GM21786 (cell line): ENCODE measurements around the gene ZNF213.
"Not testable (repeated sequence)": the region's sequence is repeated elsewhere in the genome, so short reads cannot be mapped to it uniquely, and the experiment has no call there.

Experiments
- ATAC-seq: cut with Tn5 transposase; IDR thresholded peaks from one replicate; pipeline ENCODE4 v1.9.1; 2021; ENCODE audit not compliant: unreplicated experiment

The ZNF213 gene

GRCh38 chr16:3170440-3171180, 35.8 kb downstream of the ZNF213 start:
- ATAC-seq, result no peak

GRCh38 chr16:3171181-3171854, 36.5 kb downstream of the ZNF213 start:
- ATAC-seq, result peak; percentile 39

- peak; percentile 5 for ATAC-seq
Observed at GRCh38 chr16:3171855-3172593, 37.2 kb downstream of the ZNF213 start.

GRCh38 chr16:3173892-3174617, 39.2 kb downstream of the ZNF213 start:
- no peak for ATAC-seq

GRCh38 chr16:3174618-3175148, 39.9 kb downstream of the ZNF213 start:
- ATAC-seq, result no peak

- no peak for ATAC-seq
Observed at GRCh38 chr16:3175157-3176093, 40.6 kb downstream of the ZNF213 start.

- no peak for ATAC-seq
Observed at GRCh38 chr16:3179651-3180050, 44.8 kb downstream of the ZNF213 start.

- no peak for ATAC-seq
Observed at GRCh38 chr16:3180445-3180878, 45.6 kb downstream of the ZNF213 start.

- ATAC-seq, result not testable (repeated sequence)
Observed at GRCh38 chr16:3182293-3182607, 47.4 kb downstream of the ZNF213 start.

- no peak for ATAC-seq
Observed at GRCh38 chr16:3182608-3183444, 48.0 kb downstream of the ZNF213 start.

GRCh38 chr16:3183445-3184139, 48.8 kb downstream of the ZNF213 start:
- ATAC-seq, result no peak

GRCh38 chr16:3186946-3187690, 52.3 kb downstream of the ZNF213 start:
- ATAC-seq, result no peak

- ATAC-seq, result no peak
Observed at GRCh38 chr16:3187798-3188674, 53.2 kb downstream of the ZNF213 start, which contains the start of gene OR1F1. OR1F1 (plus strand) TSS chr16:3188204.

GRCh38 chr16:3188675-3188924, 53.8 kb downstream of the ZNF213 start:
- no peak for ATAC-seq

- ATAC-seq, result no peak
Observed at GRCh38 chr16:3188925-3189825, 54.3 kb downstream of the ZNF213 start.

GRCh38 chr16:3189869-3190268, 55.0 kb downstream of the ZNF213 start:
- ATAC-seq, result no peak
